GM19240 (cell line): ENCODE data around the gene TPO.

Experiments
- DNase-seq: peaks from one replicate; pipeline ENCODE4 v3.0.0; 2011; ENCODE audit warnings: low spot score; ENCODE audit not compliant: insufficient read length

The TPO gene

GRCh38 chr2:1581965-1582625 is 168.8 kb downstream of the TPO start:
- DNase-seq, result no peak

- DNase-seq, result no peak
Observed at GRCh38 chr2:1582891-1583341, 169.7 kb downstream of the TPO start.

- DNase-seq, result no peak
Observed at GRCh38 chr2:1584051-1584531, 170.8 kb downstream of the TPO start.

- no peak for DNase-seq
Observed at GRCh38 chr2:1584691-1585485, 171.6 kb downstream of the TPO start.

- DNase-seq, result no peak
Observed at GRCh38 chr2:1585635-1586034, 172.4 kb downstream of the TPO start.

- no peak for DNase-seq
Observed at GRCh38 chr2:1586251-1586922, 173.1 kb downstream of the TPO start.

GRCh38 chr2:1586923-1587840 is 173.9 kb downstream of the TPO start:
- no peak for DNase-seq

- no peak for DNase-seq
Observed at GRCh38 chr2:1588051-1588977, 175.1 kb downstream of the TPO start.

GRCh38 chr2:1588978-1589621 is 175.8 kb downstream of the TPO start:
- DNase-seq, result no peak

GRCh38 chr2:1590596-1591460 is 177.6 kb downstream of the TPO start:
- DNase-seq, result no peak

GRCh38 chr2:1591461-1591770 is 178.2 kb downstream of the TPO start:
- DNase-seq, result no peak
